ENCODE measurements around the gene PDHX.

GRCh38 chr11:34911676-34912075 lies 4.7 kb upstream of the PDHX start:
- TF ChIP-seq CTCF (IDR thresholded peaks at IDR 0.05; ENCODE audit: insufficient read depth, low read depth, low read length) (no peak), EZH2 (IDR thresholded peaks at IDR 0.05; ENCODE audit: insufficient read depth, low read length) (no peak)
